NCI-H2029 (cell line): Measurements from ENCODE around the gene SUN5.
"Not testable (repeated sequence)": the region's sequence is repeated elsewhere in the genome, so short reads cannot be mapped to it uniquely, and the experiment has no call there.

ENCODE experiments used
- DNase-seq: peaks from one replicate; lab custom pipeline; 2025; lab: John Stamatoyannopoulos, UW

Gene SUN5

GRCh38 chr20:32977281-32978008 lies 26.8 kb downstream of the SUN5 start:
- no peak for DNase-seq

- DNase-seq, result no peak
Observed at GRCh38 chr20:32976746-32977145, 27.5 kb downstream of the SUN5 start.

GRCh38 chr20:32975698-32976674 lies 28.2 kb downstream of the SUN5 start:
- no peak for DNase-seq

GRCh38 chr20:32975121-32975520 lies 29.1 kb downstream of the SUN5 start:
- not testable (repeated sequence) for DNase-seq

- DNase-seq, result not testable (repeated sequence)
Observed at GRCh38 chr20:32974204-32975064, 29.8 kb downstream of the SUN5 start.

- no peak for DNase-seq
Observed at GRCh38 chr20:32973077-32973717, 31.0 kb downstream of the SUN5 start.

GRCh38 chr20:32972181-32973076 lies 31.8 kb downstream of the SUN5 start:
- DNase-seq, result no peak

- no peak for DNase-seq
Observed at GRCh38 chr20:32971703-32972161, 32.5 kb downstream of the SUN5 start.

- DNase-seq, result no peak
Observed at GRCh38 chr20:32970973-32971300, 33.3 kb downstream of the SUN5 start.

- no peak for DNase-seq
Observed at GRCh38 chr20:32970115-32970972, 33.9 kb downstream of the SUN5 start.

- no peak for DNase-seq
Observed at GRCh38 chr20:32969356-32970114, 34.7 kb downstream of the SUN5 start.

GRCh38 chr20:32968478-32969241 lies 35.6 kb downstream of the SUN5 start:
- no peak for DNase-seq

- no peak for DNase-seq
Observed at GRCh38 chr20:32967961-32968457, 36.2 kb downstream of the SUN5 start.

- no peak for DNase-seq
Observed at GRCh38 chr20:32966881-32967781, 37.1 kb downstream of the SUN5 start.

GRCh38 chr20:32966382-32966781 lies 37.9 kb downstream of the SUN5 start:
- no peak for DNase-seq

- no peak for DNase-seq
Observed at GRCh38 chr20:32965581-32966373, 38.5 kb downstream of the SUN5 start.
